Measurements from ENCODE around the gene DIP2C.

DNA sequence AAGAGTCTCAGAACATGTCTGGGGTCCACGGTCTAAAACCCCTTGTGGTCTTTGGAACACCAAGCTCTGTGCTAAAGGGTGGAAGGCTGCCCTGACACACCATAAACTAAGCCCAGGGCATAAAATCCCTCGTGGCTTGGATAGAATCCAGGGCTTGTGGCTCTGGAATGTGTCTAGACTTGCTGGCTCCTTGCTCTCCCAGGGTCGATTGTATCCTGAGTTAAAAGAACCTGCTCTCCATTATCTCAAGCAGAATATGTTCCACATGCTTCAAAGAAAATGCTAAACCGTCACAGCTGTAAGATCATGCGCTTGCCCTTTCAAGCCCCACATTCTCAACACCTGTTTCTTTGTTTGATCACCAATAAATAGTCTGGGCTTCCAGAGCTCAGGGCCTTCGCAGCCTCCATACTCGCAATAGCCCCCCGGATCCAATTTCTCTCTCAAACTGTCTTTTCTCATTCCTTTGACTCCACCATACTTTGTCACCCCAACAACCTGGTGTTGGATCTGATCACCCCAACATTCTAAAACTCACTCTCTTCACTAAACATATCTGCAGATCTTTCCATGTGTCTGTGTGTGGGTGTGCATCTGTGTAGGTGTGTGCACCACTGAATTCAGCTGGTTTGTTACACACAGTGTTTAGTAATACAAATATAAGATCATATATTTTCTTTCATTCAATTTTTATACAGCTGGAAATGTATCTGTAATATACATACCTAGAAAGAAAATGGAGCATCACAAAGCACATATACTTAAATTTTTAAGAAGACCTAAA is 315.8 kb downstream of the DIP2C start:
- TF ChIP-seq ZNF384 (IDR thresholded peaks at IDR 0.05) (no peak), NFRKB (IDR thresholded peaks at IDR 0.05) (no peak), PKNOX1 (IDR thresholded peaks at IDR 0.05) (no peak), FOXK2 (IDR thresholded peaks at IDR 0.05) (no peak)

Data from HEK293T (cell line).